PFSK-1 (cell line): Measurements from ENCODE around the gene SAMD4B.

Source experiments
- FOXP2 ChIP-seq: optimal IDR thresholded peaks from 2 replicates; pipeline ENCODE3; 2011; ENCODE audit warnings: borderline replicate concordance, control low read depth, inconsistent platforms; ENCODE audit not compliant: insufficient read depth; ENCODE audit errors: extremely low read length, extremely low read depth
- POLR2AphosphoS5 ChIP-seq: IDR thresholded peaks from 2 replicates; pipeline ENCODE4 v1.6.1; 2012; ENCODE audit warnings: low read depth, mild to moderate bottlenecking, control low read depth, low read length, moderate library complexity
- SIN3A ChIP-seq: IDR thresholded peaks from 2 replicates; pipeline ENCODE4 v1.6.1; 2012; ENCODE audit warnings: mild to moderate bottlenecking, low read length, moderate library complexity, borderline replicate concordance; ENCODE audit not compliant: insufficient read depth
- TAF1 ChIP-seq: IDR thresholded peaks from 2 replicates; pipeline ENCODE4 v1.6.1; 2012; ENCODE audit warnings: low read length, control low read depth, borderline replicate concordance; ENCODE audit not compliant: insufficient read depth
- TF ChIP-seq, protein P1 (sequence below), 2 experiments: IDR thresholded peaks; 2 replicates each; pipeline versions ENCODE4 v1.6.1 to v1.8.0; 2011 to 2012; ENCODE audit warnings: low read depth in 2 of 2, low read length in 2 of 2, control low read depth in 1 of 2, inconsistent platforms in 1 of 2, mild to moderate bottlenecking in 1 of 2, moderate library complexity in 1 of 2; ENCODE audit not compliant: insufficient read depth in 1 of 2

Gene SAMD4B

DNA sequence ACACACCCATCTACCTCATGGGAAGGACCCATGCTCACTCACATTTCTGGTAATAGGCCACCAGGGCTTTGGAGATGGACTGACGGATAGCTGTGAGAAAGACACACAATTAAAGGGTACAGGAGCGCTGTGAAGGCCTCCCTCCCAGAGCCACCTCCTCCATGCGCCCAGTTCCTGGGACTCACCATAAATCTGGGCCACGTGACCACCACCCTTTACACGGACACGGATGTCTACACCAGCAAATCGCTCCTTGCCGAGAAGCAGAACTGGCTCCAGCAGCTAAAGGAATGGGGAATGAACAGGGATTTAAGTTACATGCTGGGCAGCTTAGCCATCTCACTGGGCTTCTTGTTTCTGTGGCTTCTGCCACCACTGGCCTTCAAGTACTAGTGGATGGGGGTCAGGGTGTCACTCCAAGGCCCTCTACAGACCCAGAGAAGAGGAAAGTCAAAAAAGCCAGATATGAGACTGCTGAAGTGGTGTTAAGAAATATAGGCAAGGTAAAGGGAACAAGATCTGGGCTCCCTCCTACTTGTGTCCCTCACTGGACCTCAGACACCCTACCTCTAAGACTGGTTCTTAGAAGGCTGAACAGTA is 91.4 kb downstream of the SAMD4B start:
- no peak for TF ChIP-seq POLR2AphosphoS5
- TF ChIP-seq, protein P1, sequence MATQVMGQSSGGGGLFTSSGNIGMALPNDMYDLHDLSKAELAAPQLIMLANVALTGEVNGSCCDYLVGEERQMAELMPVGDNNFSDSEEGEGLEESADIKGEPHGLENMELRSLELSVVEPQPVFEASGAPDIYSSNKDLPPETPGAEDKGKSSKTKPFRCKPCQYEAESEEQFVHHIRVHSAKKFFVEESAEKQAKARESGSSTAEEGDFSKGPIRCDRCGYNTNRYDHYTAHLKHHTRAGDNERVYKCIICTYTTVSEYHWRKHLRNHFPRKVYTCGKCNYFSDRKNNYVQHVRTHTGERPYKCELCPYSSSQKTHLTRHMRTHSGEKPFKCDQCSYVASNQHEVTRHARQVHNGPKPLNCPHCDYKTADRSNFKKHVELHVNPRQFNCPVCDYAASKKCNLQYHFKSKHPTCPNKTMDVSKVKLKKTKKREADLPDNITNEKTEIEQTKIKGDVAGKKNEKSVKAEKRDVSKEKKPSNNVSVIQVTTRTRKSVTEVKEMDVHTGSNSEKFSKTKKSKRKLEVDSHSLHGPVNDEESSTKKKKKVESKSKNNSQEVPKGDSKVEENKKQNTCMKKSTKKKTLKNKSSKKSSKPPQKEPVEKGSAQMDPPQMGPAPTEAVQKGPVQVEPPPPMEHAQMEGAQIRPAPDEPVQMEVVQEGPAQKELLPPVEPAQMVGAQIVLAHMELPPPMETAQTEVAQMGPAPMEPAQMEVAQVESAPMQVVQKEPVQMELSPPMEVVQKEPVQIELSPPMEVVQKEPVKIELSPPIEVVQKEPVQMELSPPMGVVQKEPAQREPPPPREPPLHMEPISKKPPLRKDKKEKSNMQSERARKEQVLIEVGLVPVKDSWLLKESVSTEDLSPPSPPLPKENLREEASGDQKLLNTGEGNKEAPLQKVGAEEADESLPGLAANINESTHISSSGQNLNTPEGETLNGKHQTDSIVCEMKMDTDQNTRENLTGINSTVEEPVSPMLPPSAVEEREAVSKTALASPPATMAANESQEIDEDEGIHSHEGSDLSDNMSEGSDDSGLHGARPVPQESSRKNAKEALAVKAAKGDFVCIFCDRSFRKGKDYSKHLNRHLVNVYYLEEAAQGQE (IDR thresholded peaks at IDR 0.05; ENCODE audit: insufficient read depth in 1 of 2, low read depth in 2 of 2, low read length in 2 of 2): no peak

DNA sequence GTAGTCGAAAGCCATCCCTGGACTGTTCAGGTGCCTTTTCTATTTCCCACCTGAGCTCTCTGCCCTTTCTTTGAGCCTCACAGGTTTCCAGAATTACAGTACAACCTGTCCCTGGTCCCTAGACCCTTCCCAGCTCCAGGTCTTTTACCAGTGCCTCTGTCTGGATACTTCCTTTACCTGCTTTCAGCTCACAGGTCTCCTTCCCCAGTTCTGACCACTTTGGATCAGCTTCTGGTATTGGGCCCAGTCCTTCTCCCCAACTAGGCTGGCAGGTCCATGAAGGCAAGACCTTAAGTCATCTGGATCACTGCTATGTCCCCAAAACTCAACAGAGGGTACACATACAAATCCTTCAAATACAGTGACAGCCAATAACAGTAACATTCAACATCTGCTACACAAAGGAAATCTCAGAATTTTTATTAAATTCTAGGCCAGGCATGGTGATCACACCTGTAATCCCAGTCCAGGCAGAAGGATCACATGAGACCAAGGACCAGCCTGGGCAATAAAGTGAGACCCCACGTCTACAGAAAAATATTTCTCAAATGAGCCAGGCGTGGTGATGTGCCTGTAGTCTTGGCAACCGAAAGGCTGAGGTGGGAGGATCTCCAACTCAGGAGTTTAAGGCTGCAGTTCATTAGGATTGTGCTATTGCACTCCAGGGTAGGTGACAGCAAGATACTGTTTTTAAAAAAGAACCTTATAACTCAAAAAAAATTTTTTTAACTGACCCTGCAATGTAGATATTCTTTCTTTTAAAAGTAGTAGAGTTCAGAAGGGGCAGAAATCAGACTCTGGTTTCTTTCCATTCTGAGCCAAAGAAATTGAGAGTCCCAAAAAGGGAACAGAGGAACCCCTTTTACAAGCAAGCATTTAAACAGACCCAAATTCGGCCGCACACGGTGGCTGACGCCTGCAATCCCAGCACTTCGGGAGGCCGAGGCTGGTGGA is 92.2 kb downstream of the SAMD4B start:
- TF ChIP-seq, protein P1 (IDR thresholded peaks at IDR 0.05; ENCODE audit: insufficient read depth in 1 of 2, low read depth in 2 of 2, low read length in 2 of 2): no peak
- TF ChIP-seq POLR2AphosphoS5 (peak; percentile 9), SIN3A (no peak), TAF1 (no peak), FOXP2 (no peak)
